Smooth muscle cell (in vitro differentiated cells): Measurements from ENCODE around the gene ULK4. TPM values are rescaled to one million over a fixed set of nuclear protein-coding genes. Genes with fewer than 3 reads are reported as not detected.

Source experiments
- DNase-seq: peaks from one replicate; lab custom pipeline; 2025; ENCODE audit not compliant: unreplicated experiment; lab: John Stamatoyannopoulos, UW
- H2AFZ ChIP-seq: fragments of 200-600 bp; sonication (generic); 2 replicates; pipeline ENCODE4 v1.6.0; 2016; ENCODE audit warnings: antibody characterized with exemption, low read depth, mild to moderate bottlenecking
- H3F3A ChIP-seq: fragments of 200-600 bp; sonication (generic); 2 replicates; pipeline ENCODE4 v1.6.0; 2017; ENCODE audit warnings: antibody characterized with exemption, low read depth
- H3K27ac ChIP-seq: fragments of 200-600 bp; sonication (generic); 2 replicates; pipeline ENCODE4 v1.5.1; 2016; ENCODE audit warnings: low read depth, mild to moderate bottlenecking
- H3K27me3 ChIP-seq: fragments of 200-600 bp; sonication (generic); 2 replicates; pipeline ENCODE4 v1.6.1; 2016; ENCODE audit warnings: low read depth, mild to moderate bottlenecking
- H3K36me3 ChIP-seq: fragments of 200-600 bp; sonication (generic); 2 replicates; pipeline ENCODE4 v1.5.1; 2016; ENCODE audit warnings: low read depth
- H3K4me1 ChIP-seq: fragments of 200-600 bp; sonication (generic); 2 replicates; pipeline ENCODE4 v1.5.1; 2016; ENCODE audit warnings: low read depth
- H3K4me2 ChIP-seq: fragments of 200-600 bp; sonication (generic); 2 replicates; pipeline ENCODE4 v1.6.0; 2016; ENCODE audit warnings: mild to moderate bottlenecking
- H3K4me3 ChIP-seq: fragments of 200-600 bp; sonication (generic); 2 replicates; pipeline ENCODE4 v1.5.1; 2016; ENCODE audit warnings: mild to moderate bottlenecking
- H3K79me2 ChIP-seq: fragments of 200-600 bp; sonication (generic); 2 replicates; pipeline ENCODE4 v1.6.0; 2016; ENCODE audit warnings: low read depth, mild to moderate bottlenecking
- H3K9ac ChIP-seq: fragments of 200-600 bp; sonication (generic); 2 replicates; pipeline ENCODE4 v1.6.0; 2016; ENCODE audit warnings: low read depth
- H3K9me3 ChIP-seq: fragments of 200-600 bp; sonication (generic); replicated peaks from 2 replicates; pipeline ENCODE4 v1.5.1; 2016; ENCODE audit warnings: low read depth
- H4K20me1 ChIP-seq: fragments of 200-600 bp; sonication (generic); 2 replicates; pipeline ENCODE4 v1.6.0; 2016; ENCODE audit warnings: low read depth
- CTCF ChIP-seq: fragments of 200-600 bp; sonication (generic); IDR thresholded peaks from 2 replicates; pipeline ENCODE4 v1.5.1; 2017; ENCODE audit warnings: borderline replicate concordance, mild to moderate bottlenecking, antibody characterized with exemption; ENCODE audit not compliant: insufficient read depth, poor library complexity, severe bottlenecking
- WGBS: methylation state at CpG from one replicate; pipeline ENCODE4 v1.1.7; 2016; ENCODE audit warnings: low lambda C conversion rate; 5-methylcytosine and 5-hydroxymethylcytosine counted together
- polyA plus RNA-seq: library from polyadenylated mRNA; unstranded; fragments of >200 nt; fragmentation: Nextera tagmentation; extraction: Ambion mirVana; gene quantifications from 2 replicates; pipeline ENCODE4 v1.2.1, GENCODE V29; 2016
- total RNA-seq: library from RNA; depleted of rRNA; stranded (reverse); fragments of >200 nt; gene quantifications from 2 replicates; pipeline ENCODE4 v1.2.3, GENCODE V29; 2014

The ULK4 gene
- total and polyA plus RNA-seq, 2 experiments from 2014 or later = 4.3 to 14.2 TPM

GRCh38 chr3:41708176-41708575 is 253.7 kb downstream of the ULK4 start:
- no peak overlapping the region for H3K4me3 ChIP-seq
- H3K9me3 ChIP-seq = no peaks in the 10 kb centered on the region
- H3K79me2 ChIP-seq = no peaks in the 10 kb centered on the region
- no peaks in the 10 kb centered on the region for H3K27me3 ChIP-seq
- 91% methylated on average over 2 of the region's 2 CpGs for WGBS
- DNase-seq = no peak
- no peak overlapping the region for H3K4me2 ChIP-seq
- TF ChIP-seq CTCF = no peak
- no peaks in the 10 kb centered on the region for H3K36me3 ChIP-seq
- H3K9ac ChIP-seq = no peak overlapping the region
- H4K20me1 ChIP-seq = no peaks in the 10 kb centered on the region
- H2AFZ ChIP-seq = no peak overlapping the region
- H3F3A ChIP-seq = no peaks in the 10 kb centered on the region
- no peak overlapping the region for H3K27ac ChIP-seq
- H3K4me1 ChIP-seq = no peaks in the 10 kb centered on the region

GRCh38 chr3:41705893-41706292 is 256.0 kb downstream of the ULK4 start:
- Histone ChIP-seq H3K27ac (no peak overlapping the region), H3F3A (no peaks in the 10 kb centered on the region), H3K79me2 (no peaks in the 10 kb centered on the region), H3K9ac (no peak overlapping the region), H4K20me1 (no peaks in the 10 kb centered on the region), H3K9me3 (no peaks in the 10 kb centered on the region), H3K4me3 (no peak overlapping the region), H3K4me2 (no peak overlapping the region), H3K4me1 (no peaks in the 10 kb centered on the region), H3K27me3 (no peaks in the 10 kb centered on the region), H2AFZ (no peak overlapping the region), H3K36me3 (no peaks in the 10 kb centered on the region)
- TF ChIP-seq CTCF = no peak
- WGBS = 99% methylated on average over 7 of the region's 7 CpGs
- no peak for DNase-seq

GRCh38 chr3:41701191-41701698 is 260.7 kb downstream of the ULK4 start:
- Histone ChIP-seq H3K9me3 (no peaks in the 10 kb centered on the region), H3K79me2 (no peaks in the 10 kb centered on the region), H3K27ac (no peak overlapping the region), H3K4me3 (no peak overlapping the region), H3K4me1 (no peaks in the 10 kb centered on the region), H3F3A (no peaks in the 10 kb centered on the region), H3K4me2 (no peak overlapping the region), H3K27me3 (no peaks in the 10 kb centered on the region), H2AFZ (no peak overlapping the region), H3K9ac (no peak overlapping the region), H3K36me3 (no peaks in the 10 kb centered on the region), H4K20me1 (no peaks in the 10 kb centered on the region)
- 87% methylated on average over 1 of the region's 1 CpG for WGBS
- DNase-seq = no peak
- no peak for TF ChIP-seq CTCF

- H3K9ac ChIP-seq = no peak overlapping the region
- no peak for DNase-seq
- H3K4me3 ChIP-seq = no peak overlapping the region
- H3K36me3 ChIP-seq = no peaks in the 10 kb centered on the region
- H3K27ac ChIP-seq = no peak overlapping the region
- H2AFZ ChIP-seq = no peak overlapping the region
- no peaks in the 10 kb centered on the region for H3K9me3 ChIP-seq
- WGBS = 92% methylated on average over 1 of the region's 1 CpG
- no peak for TF ChIP-seq CTCF
- no peaks in the 10 kb centered on the region for H3K27me3 ChIP-seq
- H4K20me1 ChIP-seq = no peaks in the 10 kb centered on the region
- H3K4me1 ChIP-seq = no peaks in the 10 kb centered on the region
- no peaks in the 10 kb centered on the region for H3F3A ChIP-seq
- no peak overlapping the region for H3K4me2 ChIP-seq
- no peaks in the 10 kb centered on the region for H3K79me2 ChIP-seq
Observed at GRCh38 chr3:41700155-41700554, 261.7 kb downstream of the ULK4 start.
